Measurements from ENCODE around the gene ASAP3.
A peak's percentile ranks its signal among the peaks of the same experiment; 100 is the strongest.
"Not testable (repeated sequence)": the region's sequence is repeated elsewhere in the genome, so short reads cannot be mapped to it uniquely, and the experiment has no call there.

The ASAP3 gene

GRCh38 chr1:23515905-23516304 lies 31.9 kb upstream of the ASAP3 start:
- no peak for DNase-seq (ENCODE audit: low read depth in 2 of 2, low spot score in 1 of 2)

- no peak for DNase-seq (ENCODE audit: low read depth in 2 of 2, low spot score in 1 of 2)
Observed at GRCh38 chr1:23514111-23514679, 30.2 kb upstream of the ASAP3 start.

GRCh38 chr1:23509896-23510295 lies 25.9 kb upstream of the ASAP3 start:
- no peak for DNase-seq (ENCODE audit: low read depth in 2 of 2, low spot score in 1 of 2)

- no peak for DNase-seq (ENCODE audit: low read depth in 2 of 2, low spot score in 1 of 2)
Observed at GRCh38 chr1:23506376-23507107, 22.6 kb upstream of the ASAP3 start.

GRCh38 chr1:23505851-23506250 lies 21.9 kb upstream of the ASAP3 start:
- DNase-seq (ENCODE audit: low read depth in 2 of 2, low spot score in 1 of 2), result no peak

GRCh38 chr1:23504156-23504555 lies 20.2 kb upstream of the ASAP3 start:
- DNase-seq (ENCODE audit: low read depth in 2 of 2, low spot score in 1 of 2), result not testable (repeated sequence)

- DNase-seq (ENCODE audit: low read depth in 2 of 2, low spot score in 1 of 2), result no peak
Observed at GRCh38 chr1:23502951-23503350, 19.0 kb upstream of the ASAP3 start.

GRCh38 chr1:23500466-23500865 lies 16.5 kb upstream of the ASAP3 start:
- no peak for DNase-seq (ENCODE audit: low read depth in 2 of 2, low spot score in 1 of 2)

GRCh38 chr1:23497777-23498439 lies 13.9 kb upstream of the ASAP3 start:
- DNase-seq (ENCODE audit: low read depth in 2 of 2, low spot score in 1 of 2), result no peak

- no peak for DNase-seq (ENCODE audit: low read depth in 2 of 2, low spot score in 1 of 2)
Observed at GRCh38 chr1:23496490-23497181, 12.7 kb upstream of the ASAP3 start.

- not testable (repeated sequence) for DNase-seq (ENCODE audit: low read depth in 2 of 2, low spot score in 1 of 2)
Observed at GRCh38 chr1:23494836-23495235, 10.9 kb upstream of the ASAP3 start.

- not testable (repeated sequence) for DNase-seq (ENCODE audit: low read depth in 2 of 2, low spot score in 1 of 2)
Observed at GRCh38 chr1:23492776-23493175, 8.8 kb upstream of the ASAP3 start.

GRCh38 chr1:23492132-23492720 lies 8.2 kb upstream of the ASAP3 start:
- no peak for DNase-seq (ENCODE audit: low read depth in 2 of 2, low spot score in 1 of 2)

GRCh38 chr1:23489842-23490241 lies 5.9 kb upstream of the ASAP3 start:
- no peak for DNase-seq (ENCODE audit: low read depth in 2 of 2, low spot score in 1 of 2)

- DNase-seq (ENCODE audit: low read depth in 2 of 2, low spot score in 1 of 2), result no peak
Observed at GRCh38 chr1:23485002-23485332, 988 bp upstream of the ASAP3 start.

- DNase-seq (ENCODE audit: low read depth in 2 of 2, low spot score in 1 of 2), result peak; percentile 72 to 79
Observed at GRCh38 chr1:23484253-23485001, 448 bp upstream of the ASAP3 start.

- DNase-seq (ENCODE audit: low read depth in 2 of 2, low spot score in 1 of 2), result no peak
Observed at GRCh38 chr1:23481904-23482303, 2.1 kb downstream of the ASAP3 start.

GRCh38 chr1:23481026-23481597 lies 2.9 kb downstream of the ASAP3 start:
- DNase-seq (ENCODE audit: low read depth in 2 of 2, low spot score in 1 of 2), result no peak

GRCh38 chr1:23480187-23481025 lies 3.6 kb downstream of the ASAP3 start:
- no peak for DNase-seq (ENCODE audit: low read depth in 2 of 2, low spot score in 1 of 2)

- DNase-seq (ENCODE audit: low read depth in 2 of 2, low spot score in 1 of 2), result no peak
Observed at GRCh38 chr1:23479666-23479941, 4.4 kb downstream of the ASAP3 start.
